GM23248 (cell line): ENCODE data around the gene FBXO42. TPM values are rescaled to one million over a fixed set of nuclear protein-coding genes. Genes with fewer than 3 reads are reported as not detected.

Source experiments
- DNase-seq: peaks from one replicate; pipeline ENCODE4 v3.0.0-alpha.2; 2015
- H2AFZ ChIP-seq: fragments of 200-600 bp; sonication (generic); 2 replicates; pipeline ENCODE4 v1.6.1; 2016; ENCODE audit warnings: antibody characterized with exemption
- H3F3A ChIP-seq: fragments of 200-600 bp; sonication (generic); 2 replicates; pipeline ENCODE4 v1.6.1; 2016; ENCODE audit warnings: mild to moderate bottlenecking, antibody characterized with exemption, mixed run types; ENCODE audit not compliant: insufficient read depth
- H3K27ac ChIP-seq: fragments of 200-600 bp; sonication (generic); 2 replicates; pipeline ENCODE4 v1.5.1; 2016; ENCODE audit warnings: mild to moderate bottlenecking
- H3K27me3 ChIP-seq: fragments of 200-600 bp; sonication (generic); replicated peaks from 2 replicates; pipeline ENCODE4 v1.6.1; 2016; ENCODE audit warnings: mild to moderate bottlenecking; ENCODE audit not compliant: insufficient read depth
- H3K36me3 ChIP-seq: fragments of 200-600 bp; sonication (generic); 2 replicates; pipeline ENCODE4 v1.6.1; 2016; ENCODE audit warnings: low read depth, mild to moderate bottlenecking
- H3K4me1 ChIP-seq: fragments of 200-600 bp; sonication (generic); 2 replicates; pipeline ENCODE4 v1.6.1; 2016; ENCODE audit warnings: mild to moderate bottlenecking; ENCODE audit not compliant: insufficient read depth
- H3K4me2 ChIP-seq: fragments of 200-600 bp; sonication (generic); one replicate; pipeline ENCODE4 v1.6.1; 2016; ENCODE audit warnings: mild to moderate bottlenecking; ENCODE audit not compliant: unreplicated experiment
- H3K4me3 ChIP-seq: fragments of 200-600 bp; sonication (generic); 2 replicates; pipeline ENCODE4 v1.5.1; 2016; ENCODE audit warnings: mild to moderate bottlenecking
- H3K79me2 ChIP-seq: fragments of 200-600 bp; sonication (generic); 2 replicates; pipeline ENCODE4 v1.6.1; 2016; ENCODE audit warnings: mild to moderate bottlenecking; ENCODE audit not compliant: insufficient read depth
- H3K9ac ChIP-seq: fragments of 200-600 bp; sonication (generic); 2 replicates; pipeline ENCODE4 v1.6.1; 2016; ENCODE audit warnings: mild to moderate bottlenecking
- H3K9me2 ChIP-seq: fragments of 200-600 bp; sonication (generic); 2 replicates; pipeline ENCODE4 v1.6.1; 2016; ENCODE audit warnings: mixed run types, mild to moderate bottlenecking, moderate library complexity; ENCODE audit not compliant: insufficient read depth
- H3K9me3 ChIP-seq: fragments of 200-600 bp; sonication (generic); one replicate; pipeline ENCODE4 v1.6.1; 2017; ENCODE audit warnings: low read depth
- H4K20me1 ChIP-seq: fragments of 200-600 bp; sonication (generic); 2 replicates; pipeline ENCODE4 v1.6.0; 2016; ENCODE audit not compliant: insufficient read depth
- EZH2 ChIP-seq: fragments of 200-600 bp; sonication (generic); IDR thresholded peaks from 2 replicates; pipeline ENCODE4 v1.6.1; 2018; ENCODE audit warnings: antibody characterized with exemption, mild to moderate bottlenecking; ENCODE audit not compliant: insufficient read depth, poor library complexity, severe bottlenecking
- EZH2phosphoT487 ChIP-seq: fragments of 200-600 bp; sonication (generic); IDR thresholded peaks from 2 replicates; pipeline ENCODE4 v1.6.1; 2018; ENCODE audit warnings: antibody characterized with exemption, moderate library complexity, mild to moderate bottlenecking, low read depth; ENCODE audit not compliant: insufficient read depth
- WGBS, 2 experiments: methylation state at CpG; one replicate each; pipeline ENCODE4 v1.1.6; 2015 to 2017; ENCODE audit warnings: low lambda C conversion rate in 2 of 2, low coverage in 1 of 2; ENCODE audit errors: missing lambda C conversion rate in 2 of 2; 5-methylcytosine and 5-hydroxymethylcytosine counted together
- in situ Hi-C: fragments of 300-500 bp; cut with MboI; formaldehyde crosslinking; loops from 2 replicates; pipeline ENCODE4 v1.15.0; 2020
- polyA plus RNA-seq: library from polyadenylated mRNA; unstranded; fragments of >200 nt; fragmentation: Nextera tagmentation; extraction: Ambion mirVana; gene quantifications from 2 replicates; pipeline ENCODE4 v1.2.1, GENCODE V29; 2016
- total RNA-seq: library from RNA; depleted of rRNA; stranded (reverse); fragments of >200 nt; shearing (Covaris generic); gene quantifications from 2 replicates; pipeline ENCODE4 v1.2.3, GENCODE V29; 2014

FBXO42 gene
- total and polyA plus RNA-seq, 2 experiments from 2014 or later, result 17.1 to 20.2 TPM

GRCh38 chr1:16232316-16232710 lies 120.0 kb downstream of the FBXO42 start:
- H3K4me2 ChIP-seq, result no peak overlapping the region
- no peaks in the 10 kb centered on the region for H3K9me2 ChIP-seq
- peaks cover 7% of the 10 kb centered on the region for H3K4me1 ChIP-seq
- peaks cover 1% of the 10 kb centered on the region for H3F3A ChIP-seq
- in situ Hi-C loops, result no loop called here
- no peak for DNase-seq
- TF ChIP-seq EZH2 (no peak), EZH2phosphoT487 (no peak)
- H3K9ac ChIP-seq, result no peak overlapping the region
- no peak overlapping the region for H3K27ac ChIP-seq
- H3K4me3 ChIP-seq, result no peak overlapping the region
- H3K36me3 ChIP-seq, result no peaks in the 10 kb centered on the region
- WGBS, 2 experiments, result 91 to 96% methylated on average over 5 of the region's 5 CpGs
- H4K20me1 ChIP-seq, result no peaks in the 10 kb centered on the region
- no peak overlapping the region for H2AFZ ChIP-seq
- H3K27me3 ChIP-seq, result peaks cover 9% of the 10 kb centered on the region
- no peaks in the 10 kb centered on the region for H3K79me2 ChIP-seq
- H3K9me3 ChIP-seq, result no peaks in the 10 kb centered on the region

- H3K9me2 ChIP-seq, result no peaks in the 10 kb centered on the region
- H3F3A ChIP-seq, result no peaks in the 10 kb centered on the region
- peaks cover 14% of the 10 kb centered on the region for H3K27me3 ChIP-seq
- H2AFZ ChIP-seq, result no peak overlapping the region
- no peak overlapping the region for H3K4me2 ChIP-seq
- H3K9ac ChIP-seq, result no peak overlapping the region
- WGBS, 2 experiments, result 93 to 96% methylated on average over 31 to 34 of the region's 35 CpGs
- in situ Hi-C loops, result no loop called here
- TF ChIP-seq EZH2phosphoT487 (no peak), EZH2 (no peak)
- no peaks in the 10 kb centered on the region for H3K9me3 ChIP-seq
- H3K79me2 ChIP-seq, result no peaks in the 10 kb centered on the region
- no peaks in the 10 kb centered on the region for H3K36me3 ChIP-seq
- no peak for DNase-seq
- no peaks in the 10 kb centered on the region for H4K20me1 ChIP-seq
- peaks cover 6% of the 10 kb centered on the region; the same call in 1 of the 2 replicates for H3K4me1 ChIP-seq
- no peak overlapping the region for H3K4me3 ChIP-seq
- H3K27ac ChIP-seq, result no peak overlapping the region
These were observed 120.7 kb downstream of the FBXO42 start for GRCh38 chr1:16231331-16232315.

GRCh38 chr1:16230744-16231143 lies 121.5 kb downstream of the FBXO42 start:
- WGBS, 2 experiments, result 86% methylated on average over 13 of the region's 13 CpGs

GRCh38 chr1:16229976-16230740 lies 122.1 kb downstream of the FBXO42 start:
- Histone ChIP-seq H2AFZ (no peak overlapping the region), H3K4me2 (no peak overlapping the region), H3K4me3 (no peak overlapping the region), H3K9ac (no peak overlapping the region), H3K4me1 (no peaks in the 10 kb centered on the region), H4K20me1 (no peaks in the 10 kb centered on the region), H3K9me3 (no peaks in the 10 kb centered on the region), H3K79me2 (no peaks in the 10 kb centered on the region), H3K36me3 (no peaks in the 10 kb centered on the region), H3K27me3 (peaks cover 14% of the 10 kb centered on the region), H3K27ac (no peak overlapping the region), H3K9me2 (no peaks in the 10 kb centered on the region), H3F3A (no peaks in the 10 kb centered on the region)
- TF ChIP-seq EZH2 (no peak), EZH2phosphoT487 (no peak)
- DNase-seq, result no peak
- in situ Hi-C loops, result no loop called here
- WGBS, 2 experiments, result 76 to 83% methylated on average over 13 of the region's 13 CpGs

More at GRCh38 chr1:16230744-16231143, 121.5 kb downstream of the FBXO42 start:
- Histone ChIP-seq H3K9me3 (no peaks in the 10 kb centered on the region), H3K4me1 (no peaks in the 10 kb centered on the region), H3K9ac (no peak overlapping the region), H3F3A (no peaks in the 10 kb centered on the region), H3K27ac (no peak overlapping the region), H3K4me2 (no peak overlapping the region), H4K20me1 (no peaks in the 10 kb centered on the region), H3K27me3 (peaks cover 14% of the 10 kb centered on the region), H3K36me3 (no peaks in the 10 kb centered on the region), H3K4me3 (no peak overlapping the region), H2AFZ (no peak overlapping the region), H3K79me2 (no peaks in the 10 kb centered on the region), H3K9me2 (no peaks in the 10 kb centered on the region)
- in situ Hi-C loops, result no loop called here
- TF ChIP-seq EZH2, result no peak
- no peak for TF ChIP-seq EZH2phosphoT487
- DNase-seq, result no peak
